Breast epithelium (tissue), 3 donors: Measurements from ENCODE around the gene MOXD1.

Experiments used
- CTCF ChIP-seq, 3 donors: fragments of 450-650 bp; IDR thresholded peaks; one replicate each; pipeline ENCODE4 v1.5.1; 2016 to 2017; ENCODE audit warnings: antibody characterized with exemption in 3 of 3, mild to moderate bottlenecking in 3 of 3, moderate library complexity in 3 of 3
- POLR2AphosphoS5 ChIP-seq, 3 donors: sonication (generic); formaldehyde crosslinking; IDR thresholded peaks; one replicate each; pipeline ENCODE4 v1.6.1; 2017; ENCODE audit warnings: antibody characterized with exemption in 3 of 3

GRCh38 chr6:132298344-132298949 is 102.8 kb downstream of the MOXD1 start:
- TF ChIP-seq POLR2AphosphoS5 (IDR thresholded peaks at IDR 0.05) (no peak), CTCF (IDR thresholded peaks at IDR 0.05) (peak; percentile 21 to 43 (median 37))
